ENCODE measurements around the gene PRSS21.

The PRSS21 gene

DNA sequence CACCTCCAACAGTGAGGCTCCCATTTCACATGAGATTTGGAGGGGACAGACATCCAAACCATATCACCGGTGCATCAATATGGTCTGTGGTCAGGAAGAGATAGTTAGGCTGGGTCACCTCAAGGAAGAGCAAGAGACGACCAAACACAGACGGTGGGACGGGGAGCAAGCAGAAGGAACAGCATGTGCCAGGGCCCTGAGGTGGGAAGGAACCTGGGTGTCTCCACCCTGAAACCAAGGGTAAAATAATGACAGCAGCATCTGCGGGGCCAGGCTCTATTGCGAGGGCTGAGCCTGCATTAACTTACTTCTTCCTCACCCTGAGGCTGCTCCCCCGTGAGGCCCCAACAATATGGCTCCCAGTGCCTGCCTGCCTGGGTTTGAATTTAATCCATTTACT lies 8.9 kb upstream of the PRSS21 start:
- DNase-seq = no peak

DNA sequence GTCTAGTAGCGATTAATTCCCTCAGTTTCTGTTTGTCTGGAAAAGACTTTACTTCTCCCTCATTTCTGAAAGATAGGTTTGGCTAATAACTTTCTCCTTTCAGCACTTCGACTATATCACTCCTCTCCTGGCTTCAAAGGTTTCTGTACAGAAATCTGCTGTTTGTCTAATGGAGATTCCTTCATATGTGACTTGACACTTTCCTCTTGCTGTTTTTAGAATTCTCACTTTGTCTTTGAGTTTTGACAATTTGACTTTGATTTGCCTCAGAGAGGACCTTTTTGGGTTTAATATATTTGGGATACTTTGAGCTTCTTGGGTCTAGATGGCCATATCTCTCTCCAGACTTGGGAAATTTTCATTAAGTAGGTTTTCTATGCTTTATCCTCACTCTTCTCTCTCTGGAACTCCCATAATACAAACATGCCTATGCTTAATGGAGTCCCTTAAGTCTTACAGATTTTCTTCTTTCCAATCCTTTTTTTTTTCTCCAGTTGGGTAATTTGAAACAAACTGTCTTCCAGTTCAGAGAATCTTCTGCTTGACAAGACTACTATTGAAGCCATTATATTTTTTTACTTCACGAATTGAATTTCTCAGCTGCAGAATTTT lies 7.8 kb upstream of the PRSS21 start:
- DNase-seq = no peak

DNA sequence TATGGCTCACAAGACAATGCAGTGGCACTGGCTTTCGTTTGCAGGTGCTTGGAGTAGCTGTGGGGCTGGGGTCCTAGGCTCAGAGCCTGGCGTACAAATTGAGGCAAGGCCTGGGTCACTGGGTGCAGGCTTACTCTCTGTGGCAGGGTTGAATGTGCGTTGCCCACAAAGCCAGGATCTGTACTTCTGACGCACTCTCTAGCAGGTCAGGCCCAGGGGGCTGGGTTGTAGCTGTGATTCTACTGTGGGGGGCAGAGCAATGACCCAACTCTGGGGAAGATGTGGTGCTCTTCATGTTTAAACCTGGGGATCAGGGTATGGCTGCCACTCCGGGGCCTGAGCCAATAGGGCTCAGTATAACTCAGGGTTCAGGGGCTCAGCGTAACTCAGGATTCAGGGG lies 6.4 kb upstream of the PRSS21 start:
- no peak for DNase-seq

DNA sequence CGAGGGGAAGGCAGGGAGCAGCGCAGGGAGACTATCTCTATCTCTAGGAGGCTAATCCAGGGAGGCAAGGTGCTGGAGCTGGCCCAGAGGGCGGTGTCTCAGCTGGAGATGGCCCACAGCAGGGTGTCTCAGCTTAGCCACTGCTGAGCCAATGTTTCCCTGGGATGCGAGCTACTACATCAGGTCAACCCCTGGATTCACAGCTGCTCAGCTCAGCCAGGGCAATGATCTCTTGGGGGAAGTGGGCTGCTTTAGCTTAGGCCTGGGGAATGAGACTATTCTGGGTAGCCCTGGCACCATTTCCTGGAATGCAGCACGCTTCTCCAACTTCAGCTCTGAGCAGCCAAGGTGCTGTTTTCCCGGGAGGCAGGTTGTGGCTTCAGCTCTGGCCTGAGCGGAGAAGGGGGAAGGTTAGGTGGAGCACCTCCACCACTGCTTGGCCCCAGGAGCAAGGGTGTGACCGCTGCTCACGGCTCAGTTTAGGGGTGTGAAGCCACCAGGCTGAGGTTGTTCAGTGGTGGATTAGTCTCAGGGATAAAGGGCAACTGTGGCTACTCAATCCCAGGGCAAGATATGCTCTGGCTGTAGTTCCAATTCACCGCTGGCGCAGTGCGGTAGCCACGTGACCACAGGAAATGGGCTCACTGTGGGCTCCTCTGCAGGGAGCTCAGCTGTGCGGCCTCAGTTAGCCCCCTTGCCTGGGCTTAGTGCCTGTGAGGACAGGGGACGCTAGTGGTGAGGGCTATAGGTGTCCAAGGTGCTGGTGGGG lies 5.2 kb upstream of the PRSS21 start:
- DNase-seq = no peak

DNA sequence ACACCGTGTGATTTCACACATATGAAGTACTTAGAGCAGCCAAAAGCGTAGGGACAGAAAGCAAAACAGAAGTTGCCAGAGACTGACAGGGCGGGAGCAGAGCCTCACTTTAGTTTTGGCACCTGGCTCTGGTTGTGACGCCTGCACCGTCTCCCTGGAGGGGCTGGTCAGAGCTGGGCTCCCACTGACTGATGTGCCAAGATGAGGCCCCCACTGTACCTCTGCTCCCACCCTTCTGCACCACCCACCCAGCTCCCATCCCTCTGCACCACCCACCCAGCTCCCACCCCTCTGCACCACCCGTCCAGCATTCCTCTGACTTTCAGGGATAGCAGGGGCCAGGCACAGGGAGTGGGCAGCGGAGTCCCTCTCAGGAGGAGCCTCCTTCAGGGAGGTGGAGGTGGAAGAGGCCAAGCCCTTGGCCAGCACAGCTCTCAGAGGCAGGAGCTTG lies 3.2 kb upstream of the PRSS21 start:
- DNase-seq = no peak

GRCh38 chr16:2814551-2815298 lies 2.3 kb upstream of the PRSS21 start:
- DNase-seq = no peak

DNA sequence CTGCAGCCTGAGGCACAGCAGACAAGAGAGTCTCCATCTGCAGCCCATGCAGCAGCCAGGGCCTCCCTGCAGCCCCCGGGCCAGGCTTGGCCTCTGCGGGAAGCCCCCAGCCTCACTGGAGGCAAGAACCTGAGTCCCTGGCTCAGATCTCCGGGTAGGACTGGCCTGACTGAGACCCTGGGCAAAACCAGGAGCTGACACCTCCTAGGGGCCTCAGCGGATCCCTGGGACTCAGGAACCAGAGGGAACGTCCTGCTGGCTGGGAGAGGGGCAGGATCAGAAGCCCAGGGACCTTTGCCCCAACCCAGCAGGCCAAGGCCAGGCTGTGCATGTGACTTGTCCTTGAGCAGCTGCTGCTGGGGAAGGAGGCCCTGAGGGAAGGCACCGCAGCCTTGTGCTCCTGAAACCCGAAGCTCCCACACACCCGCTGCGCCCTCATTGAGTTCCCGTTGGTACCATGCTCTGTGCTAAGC lies 1.7 kb upstream of the PRSS21 start:
- no peak for DNase-seq

GRCh38 chr16:2817340-2818271 lies 569 bp downstream of the PRSS21 start:
- no peak for DNase-seq

GRCh38 chr16:2818272-2818876 lies 1.3 kb downstream of the PRSS21 start:
- no peak for DNase-seq

GRCh38 chr16:2819179-2819938 lies 2.3 kb downstream of the PRSS21 start:
- no peak for DNase-seq

GRCh38 chr16:2819939-2820835 lies 3.1 kb downstream of the PRSS21 start:
- no peak for DNase-seq

DNA sequence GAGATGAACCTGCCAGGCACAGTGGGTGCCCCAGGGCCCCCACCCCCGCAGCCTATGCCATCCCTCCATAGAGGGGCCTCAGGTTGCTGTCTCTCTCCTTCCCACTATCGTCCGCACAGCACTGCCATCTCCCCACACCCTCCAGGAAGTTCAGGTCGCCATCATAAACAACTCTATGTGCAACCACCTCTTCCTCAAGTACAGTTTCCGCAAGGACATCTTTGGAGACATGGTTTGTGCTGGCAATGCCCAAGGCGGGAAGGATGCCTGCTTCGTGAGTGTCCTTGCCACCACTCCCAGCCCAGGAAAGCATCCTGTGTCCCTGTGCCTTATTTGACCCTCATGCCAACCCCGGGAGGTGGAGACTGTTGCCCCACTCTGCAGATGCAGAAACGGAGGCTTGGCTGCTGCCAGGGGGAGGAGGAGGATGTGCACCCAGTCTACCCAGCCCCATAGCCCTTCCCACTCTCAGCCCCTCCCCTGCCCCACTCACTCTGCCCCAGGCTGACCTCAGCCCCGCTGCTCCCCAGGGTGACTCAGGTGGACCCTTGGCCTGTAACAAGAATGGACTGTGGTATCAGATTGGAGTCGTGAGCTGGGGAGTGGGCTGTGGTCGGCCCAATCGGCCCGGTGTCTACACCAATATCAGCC lies 3.9 kb downstream of the PRSS21 start:
- DNase-seq = no peak

DNA sequence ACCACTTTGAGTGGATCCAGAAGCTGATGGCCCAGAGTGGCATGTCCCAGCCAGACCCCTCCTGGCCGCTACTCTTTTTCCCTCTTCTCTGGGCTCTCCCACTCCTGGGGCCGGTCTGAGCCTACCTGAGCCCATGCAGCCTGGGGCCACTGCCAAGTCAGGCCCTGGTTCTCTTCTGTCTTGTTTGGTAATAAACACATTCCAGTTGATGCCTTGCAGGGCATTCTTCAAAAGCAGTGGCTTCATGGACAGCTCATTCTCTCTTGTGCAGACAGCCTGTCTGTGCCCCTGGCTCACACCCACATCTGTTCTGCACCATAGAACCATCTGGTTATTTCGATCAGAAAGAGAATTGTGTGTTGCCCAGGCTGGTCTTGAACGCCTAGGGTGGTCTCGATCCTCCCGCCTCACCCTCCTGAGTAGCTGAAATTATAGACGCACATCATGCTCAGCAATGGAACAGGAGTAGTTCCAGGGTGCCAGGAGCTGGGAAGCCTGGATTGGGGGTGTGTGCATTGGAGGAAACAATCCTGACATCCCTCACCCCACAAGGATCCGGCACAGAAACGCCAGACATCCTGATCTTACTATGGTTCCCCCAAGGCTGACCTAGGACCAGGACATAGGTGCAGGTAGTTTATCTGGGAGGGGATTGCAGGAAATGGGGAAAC lies 4.6 kb downstream of the PRSS21 start:
- no peak for DNase-seq

- no peak for DNase-seq
Measured at GRCh38 chr16:2822158-2822495, 5.1 kb downstream of the PRSS21 start.

DNA sequence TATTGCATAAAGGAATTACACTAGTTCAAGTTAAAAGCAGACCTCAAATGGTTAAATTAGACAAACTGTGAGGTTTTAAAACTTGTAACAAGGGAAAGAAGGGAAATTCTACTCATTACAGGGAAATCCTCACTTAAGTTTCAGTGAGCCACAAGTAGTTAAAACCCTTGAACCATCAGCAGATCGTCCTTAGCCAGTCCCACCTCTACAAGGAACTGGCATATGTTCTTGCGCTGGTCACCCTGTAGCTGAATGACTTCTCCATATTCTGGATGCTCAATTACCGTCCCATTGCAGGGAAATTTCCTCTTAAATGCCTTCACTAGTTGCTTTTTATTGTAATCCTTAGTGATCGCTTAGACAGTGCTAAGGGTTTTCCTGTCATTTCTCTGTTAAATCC lies 5.5 kb downstream of the PRSS21 start:
- no peak for DNase-seq

- no peak for DNase-seq
Measured at GRCh38 chr16:2824626-2825025, 7.6 kb downstream of the PRSS21 start.

DNA sequence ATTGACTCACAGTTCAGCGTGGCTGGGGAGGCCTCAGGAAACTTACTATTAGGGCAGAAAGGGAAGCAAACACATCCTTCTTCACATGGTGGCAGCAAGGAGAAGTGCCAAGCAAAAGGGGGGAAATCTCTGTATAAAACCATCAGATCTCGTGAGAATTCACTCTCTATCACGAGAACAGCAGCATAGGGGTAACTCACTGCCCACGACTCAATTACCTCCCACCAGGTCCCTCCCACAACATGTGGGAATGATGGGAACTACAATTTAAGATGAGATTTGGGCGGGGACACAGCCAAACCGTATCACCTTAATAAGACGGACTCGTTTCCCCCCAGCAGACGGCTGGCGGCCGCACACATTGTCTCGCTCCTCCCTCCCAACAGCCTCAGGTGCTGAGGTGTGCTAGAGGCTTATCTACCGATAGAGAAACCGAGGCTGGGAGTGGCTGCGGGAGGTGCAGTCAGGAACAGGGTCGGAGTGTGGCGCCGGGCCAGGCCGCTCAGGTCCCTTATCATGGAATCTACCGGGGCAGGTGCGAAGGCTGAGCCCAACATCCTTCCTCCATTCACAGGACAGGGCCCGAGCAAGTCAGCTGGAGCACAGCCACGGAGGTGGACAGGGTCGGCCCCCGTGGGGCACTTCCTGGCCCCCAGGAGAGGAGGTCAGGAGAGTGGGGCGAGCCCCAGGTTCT lies 8.2 kb downstream of the PRSS21 start:
- DNase-seq = no peak

GRCh38 chr16:2825906-2826305 lies 8.9 kb downstream of the PRSS21 start:
- no peak for DNase-seq
